H1 (cell line): ENCODE measurements around the gene ELOVL1. TPM values are rescaled to one million over a fixed set of nuclear protein-coding genes. Genes with fewer than 3 reads are reported as not detected.

Experiments used
- CTCF ChIA-PET: fragments of 300-600 bp; sonication (Branson Sonifier 250); formaldehyde crosslinking; loops from one replicate; lab custom pipeline; 2021; ENCODE audit not compliant: partially characterized antibody; lab: Charles Lee
- POLR2A ChIA-PET: fragments of 300-600 bp; sonication (Branson Sonifier 250); formaldehyde crosslinking; loops from one replicate; lab custom pipeline; 2021; ENCODE audit warnings: inconsistent platforms; ENCODE audit not compliant: partially characterized antibody; lab: Charles Lee
- DNase-seq, 2 experiments: peaks; one replicate each; pipeline versions ENCODE4 v3.0.0 to v3.0.0-alpha.2; 2010 to 2022; ENCODE audit warnings: low spot score in 2 of 2, low read depth in 1 of 2, mixed read lengths in 1 of 2
- FAIRE-seq: peaks from 2 replicates; lab custom pipeline; 2011; peaks lifted over from hg19 to GRCh38; lab: Jason Lieb, UNC
- H2AFZ ChIP-seq: 2 replicates; pipeline ENCODE4 v1.8.1; 2012; ENCODE audit warnings: low read length, inconsistent platforms
- H2AK5ac ChIP-seq: 2 replicates; pipeline ENCODE4 v1.6.1; 2013; ENCODE audit warnings: low read depth, low read length
- H2BK120ac ChIP-seq: replicated peaks from 2 replicates; pipeline ENCODE3; 2013; ENCODE audit warnings: low read depth, low read length, inconsistent platforms
- H2BK12ac ChIP-seq: 2 replicates; pipeline ENCODE4 v1.6.1; 2013; ENCODE audit warnings: low read depth, low read length
- H2BK15ac ChIP-seq: 2 replicates; pipeline ENCODE4 v1.6.1; 2013; ENCODE audit warnings: low read length
- H2BK20ac ChIP-seq: 2 replicates; pipeline ENCODE4 v1.6.1; 2013; ENCODE audit warnings: low read length
- H2BK5ac ChIP-seq: 2 replicates; pipeline ENCODE4 v1.6.1; 2013; ENCODE audit warnings: low read depth, low read length
- H3K14ac ChIP-seq: 2 replicates; pipeline ENCODE4 v1.6.1; 2013; ENCODE audit warnings: inconsistent platforms; ENCODE audit not compliant: insufficient read length
- H3K18ac ChIP-seq: 2 replicates; pipeline ENCODE4 v1.6.1; 2013; ENCODE audit warnings: low read length; ENCODE audit errors: extremely low read depth
- H3K23ac ChIP-seq: 2 replicates; pipeline ENCODE4 v1.6.1; 2013; ENCODE audit warnings: inconsistent platforms; ENCODE audit not compliant: insufficient read length
- H3K23me2 ChIP-seq: 2 replicates; pipeline ENCODE4 v1.6.1; 2013; ENCODE audit warnings: low read depth, low read length
- H3K27ac ChIP-seq: 2 replicates; pipeline ENCODE4 v1.6.1; 2011; ENCODE audit warnings: low read depth, low read length, inconsistent platforms
- H3K27me3 ChIP-seq, 4 experiments: replicated peaks in 1 of 4; 1 replicate in 1 of 4; 2 replicates in 3 of 4; pipeline versions ENCODE4 v1.6.1 to v1.8.1; 2011 to 2013; ENCODE audit warnings: low read length in 3 of 4, mild to moderate bottlenecking in 3 of 4, inconsistent platforms in 2 of 4, mixed read lengths in 2 of 4, moderate library complexity in 1 of 4; ENCODE audit not compliant: control insufficient read depth in 3 of 4, insufficient read depth in 3 of 4; ENCODE audit errors: extremely low read depth in 1 of 4
- H3K36me3 ChIP-seq, 4 experiments: 2 replicates each; pipeline versions ENCODE4 v1.6.1 to v1.8.1; 2011 to 2013; ENCODE audit warnings: mild to moderate bottlenecking in 4 of 4, low read length in 3 of 4, moderate library complexity in 2 of 4, control low read depth in 1 of 4, inconsistent platforms in 1 of 4; ENCODE audit not compliant: insufficient read depth in 4 of 4, control insufficient read depth in 2 of 4
- H3K4ac ChIP-seq: replicated peaks from 2 replicates; pipeline ENCODE3; 2013; ENCODE audit warnings: low read length, low read depth, mixed read lengths, inconsistent platforms; ENCODE audit not compliant: insufficient read length
- H3K4me1 ChIP-seq, 4 experiments: replicated peaks in 1 of 4; 1 replicate in 1 of 4; 2 replicates in 3 of 4; pipeline versions ENCODE4 v1.6.1 to v1.8.1; 2011 to 2013; ENCODE audit warnings: low read length in 3 of 4, inconsistent platforms in 2 of 4, mixed read lengths in 1 of 4; ENCODE audit not compliant: insufficient read depth in 4 of 4, control insufficient read depth in 3 of 4
- H3K4me2 ChIP-seq, 2 experiments: 2 replicates each; pipeline versions ENCODE4 v1.6.1 to v1.8.1; 2011 to 2013; ENCODE audit warnings: low read depth in 2 of 2, low read length in 2 of 2, control low read depth in 1 of 2, inconsistent platforms in 1 of 2, mild to moderate bottlenecking in 1 of 2; ENCODE audit not compliant: insufficient read depth in 1 of 2
- H3K4me3 ChIP-seq, 4 experiments: fragments of 200-600, 300-600 bp in 1 of 4; sonication (generic), shearing (Covaris generic), sonication (Bioruptor Twin) in 1 of 4; 2 replicates each; pipeline versions ENCODE4 v1.5.1 to v1.8.1; 2011 to 2016; ENCODE audit warnings: low read length in 4 of 4, low read depth in 3 of 4, control low read depth in 2 of 4, inconsistent platforms in 2 of 4, mild to moderate bottlenecking in 2 of 4, mixed read lengths in 1 of 4, moderate library complexity in 1 of 4; ENCODE audit not compliant: insufficient read depth in 2 of 4; ENCODE audit errors: extremely low read depth in 1 of 4
- H3K56ac ChIP-seq: replicated peaks from 2 replicates; pipeline ENCODE3; 2013; ENCODE audit warnings: low read depth, mild to moderate bottlenecking, mixed read lengths, low read length, inconsistent platforms; ENCODE audit not compliant: insufficient read length
- H3K79me1 ChIP-seq: 2 replicates; pipeline ENCODE4 v1.6.1; 2013; ENCODE audit warnings: low read depth, low read length, control low read depth
- H3K79me2 ChIP-seq, 2 experiments: 2 replicates each; pipeline versions ENCODE4 v1.6.1 to v1.8.1; 2012 to 2013; ENCODE audit warnings: low read length in 2 of 2, mild to moderate bottlenecking in 2 of 2, inconsistent platforms in 1 of 2; ENCODE audit not compliant: insufficient read depth in 2 of 2, control insufficient read depth in 1 of 2
- H3K9ac ChIP-seq, 4 experiments: replicated peaks in 1 of 4; 1 replicate in 1 of 4; 2 replicates in 3 of 4; pipeline versions ENCODE4 v1.6.1 to v1.8.1; 2011 to 2013; ENCODE audit warnings: low read depth in 3 of 4, low read length in 3 of 4, control low read depth in 2 of 4, mild to moderate bottlenecking in 2 of 4, moderate library complexity in 2 of 4, inconsistent platforms in 1 of 4; ENCODE audit errors: extremely low read depth in 1 of 4
- H3K9me3 ChIP-seq, 2 experiments: 2 replicates each; pipeline versions ENCODE4 v1.6.1 to v1.8.1; 2012 to 2013; ENCODE audit warnings: mild to moderate bottlenecking in 2 of 2, moderate library complexity in 2 of 2, control low read depth in 1 of 2, inconsistent platforms in 1 of 2, low read depth in 1 of 2, low read length in 1 of 2, mixed read lengths in 1 of 2; ENCODE audit not compliant: insufficient read depth in 2 of 2
- H4K20me1 ChIP-seq, 2 experiments: replicated peaks in 1 of 2; 2 replicates each; pipeline versions ENCODE3 to v1.8.1; 2011 to 2013; ENCODE audit warnings: inconsistent platforms in 2 of 2, low read length in 2 of 2, mild to moderate bottlenecking in 1 of 2; ENCODE audit not compliant: insufficient read depth in 2 of 2, control insufficient read depth in 1 of 2
- H4K5ac ChIP-seq: 2 replicates; pipeline ENCODE4 v1.6.1; 2013; ENCODE audit warnings: low read length, low read depth, mixed read lengths, inconsistent platforms; ENCODE audit not compliant: insufficient read length
- H4K8ac ChIP-seq: 2 replicates; pipeline ENCODE4 v1.8.0; 2013; ENCODE audit warnings: mild to moderate bottlenecking, moderate library complexity, low read length, inconsistent platforms; ENCODE audit not compliant: insufficient read depth; ENCODE audit errors: extremely low read depth
- H4K91ac ChIP-seq: replicated peaks from 2 replicates; pipeline ENCODE3; 2013; ENCODE audit warnings: low read length, mixed read lengths, inconsistent platforms; ENCODE audit not compliant: insufficient read length
- ATF2 ChIP-seq: IDR thresholded peaks from 2 replicates; pipeline ENCODE4 v1.6.1; 2012; ENCODE audit warnings: low read length, inconsistent platforms
- KDM1A ChIP-seq: fragments of 200-600, 300-600 bp; sonication (generic); IDR thresholded peaks from 2 replicates; pipeline ENCODE4 v1.7.1; 2016; ENCODE audit warnings: mild to moderate bottlenecking, low read length, borderline replicate concordance
- WGBS, 2 experiments: shearing (Covaris generic) in 1 of 2; methylation state at CpG; one replicate each; pipeline versions ENCODE4 v1.1.6 to v1.1.7; 2013 to 2015; ENCODE audit warnings: low lambda C conversion rate in 2 of 2, mixed read lengths in 2 of 2, inconsistent platforms in 1 of 2, low coverage in 1 of 2, missing lambda C conversion rate in 1 of 2; ENCODE audit not compliant: insufficient replicate concordance in 2 of 2, insufficient coverage in 1 of 2, insufficient read length in 1 of 2; ENCODE audit errors: extremely low coverage in 1 of 2, missing lambda C conversion rate in 1 of 2; 5-methylcytosine and 5-hydroxymethylcytosine counted together
- polyA plus RNA-seq, 7 experiments: library from polyadenylated mRNA; depleted of rRNA in 3 of 7; stranded (reverse) in 5 of 7; unstranded in 2 of 7; fragments of >200 nt in 5 of 7; fragments of 200-250 nt in 2 of 7; gene quantifications; 1 replicate in 5 of 7; 2 replicates in 1 of 7; 4 replicates in 1 of 7; pipeline versions ENCODE4 v1.2.1 to v1.2.3, GENCODE V29; 2011 to 2013; ENCODE audit warnings: missing spikeins in 2 of 7, mixed read lengths in 2 of 7
- total RNA-seq: library from RNA; stranded (reverse); fragmentation: NEBNext Ultra II Directional; extraction: Animal tissue kit (Norgen Biotek cat#: 25700); gene quantifications from 2 replicates; pipeline ENCODE4 v1.2.1, GENCODE V29; 2021

Gene ELOVL1
- total and polyA plus RNA-seq, 2 of the 8 experiments (the other 6 are each of a cell fraction or from before 2014, with no cell fraction given) = 28.5 to 68.1 TPM

- ChIA-PET POLR2A (no interaction called here), CTCF (interaction anchor here (1.2 to 1.9 kb wide), 2 partner anchors 21 to 86 kb away, joined by 3 to 9 read pairs; no protein-coding TSS in a partner anchor)
- Histone ChIP-seq H4K20me1 (no peaks in the 10 kb centered on the region), H2BK20ac (no peak overlapping the region), H3K4ac (no peak overlapping the region), H4K5ac (no peak overlapping the region), H3K56ac (no peak overlapping the region), H3K23ac (no peak overlapping the region), H3K4me2 (no peak overlapping the region), H2BK15ac (no peak overlapping the region), H3K9ac (no peak overlapping the region), H4K91ac (no peak overlapping the region), H3K79me2 (no peaks in the 10 kb centered on the region), H2BK120ac (no peak overlapping the region), H3K27me3 (no peaks in the 10 kb centered on the region), H3K9me3 (peaks cover 0 to 10% of the 10 kb centered on the region in 2 experiments; a peak in 2 of 4 replicates), H3K23me2 (no peaks in the 10 kb centered on the region), H3K4me3 (no peak overlapping the region), H3K4me1 (peaks cover 1 to 8% (median 5%) of the 10 kb centered on the region in 4 experiments; a peak in 5 of 7 replicates), H2AK5ac (no peak overlapping the region), H3K36me3 (no peaks in the 10 kb centered on the region), H3K79me1 (no peaks in the 10 kb centered on the region), H2AFZ (no peak overlapping the region), H3K27ac (no peak overlapping the region), H4K8ac (no peak overlapping the region), H3K18ac (no peak overlapping the region), H3K14ac (no peak overlapping the region), H2BK12ac (no peak overlapping the region), H2BK5ac (no peak overlapping the region)
- 96% methylated on average over 1 of the region's 1 CpG; no CpG with 5 or more reads in 1 of the 2 experiments for WGBS, 2 experiments
- no peak for DNase-seq
- TF ChIP-seq KDM1A (peak; percentile 87; the same call in 1 of the 2 replicates), ATF2 (no peak)
- no peak for FAIRE-seq
Measured at GRCh38 chr1:43327549-43328292, 40.1 kb downstream of the ELOVL1 start.
